HepG2 (cell line): ENCODE measurements around the gene NUCB1. TPM values are rescaled to one million over a fixed set of nuclear protein-coding genes. Genes with fewer than 3 reads are reported as not detected.

Experiments
- AGO2 ChIP-seq: fragments of 200-400 bp; formaldehyde crosslinking; optimal IDR thresholded peaks from 2 replicates; pipeline ENCODE3; 2017; ENCODE audit warnings: mild to moderate bottlenecking, low read depth, low read length, moderate library complexity
- BRF2 ChIP-seq: sonication (generic); formaldehyde crosslinking; IDR thresholded peaks from 2 replicates; pipeline ENCODE4 v1.8.1; 2022; ENCODE audit warnings: mild to moderate bottlenecking, missing genetic modification reagents
- EED ChIP-seq: sonication (generic); formaldehyde crosslinking; IDR thresholded peaks from 2 replicates; pipeline ENCODE4 v1.5.0; 2020; ENCODE audit warnings: mild to moderate bottlenecking, missing genetic modification reagents
- FOXA3 ChIP-seq: IDR thresholded peaks from 2 replicates; pipeline ENCODE4 v1.6.1; 2016; ENCODE audit warnings: missing genetic modification reagents, missing compliant biosample characterization
- FUBP1 ChIP-seq: sonication (generic); formaldehyde crosslinking; IDR thresholded peaks from 2 replicates; pipeline ENCODE4 v1.5.1; 2020; ENCODE audit warnings: missing genetic modification reagents, mild to moderate bottlenecking, borderline replicate concordance
- HNRNPK ChIP-seq: fragments of 200-400 bp; formaldehyde crosslinking; IDR thresholded peaks from 2 replicates; pipeline ENCODE4 v1.6.1; 2018; ENCODE audit warnings: low read length, low read depth, moderate library complexity, mild to moderate bottlenecking; ENCODE audit not compliant: poor library complexity, severe bottlenecking
- JARID2 ChIP-seq: sonication (generic); formaldehyde crosslinking; IDR thresholded peaks from 2 replicates; pipeline ENCODE4 v1.8.1; 2023; ENCODE audit warnings: missing genetic modification reagents, inconsistent platforms; ENCODE audit not compliant: insufficient replicate concordance
- NFE2L2 ChIP-seq: fragments of 150-350 bp; IDR thresholded peaks from 2 replicates; pipeline ENCODE4 v1.6.1; 2014; ENCODE audit warnings: low read length
- NFRKB ChIP-seq: fragments of 450-650 bp; IDR thresholded peaks from 2 replicates; pipeline ENCODE4 v1.6.1; 2017
- POLR2AphosphoS5 ChIP-seq: IDR thresholded peaks from 2 replicates; pipeline ENCODE4 v1.6.1; 2012; ENCODE audit warnings: low read depth, low read length
- PRMT3 ChIP-seq: sonication (generic); formaldehyde crosslinking; IDR thresholded peaks from 2 replicates; pipeline ENCODE4 v1.8.1; 2022; ENCODE audit warnings: low read depth, mild to moderate bottlenecking, moderate library complexity, missing genetic modification reagents, borderline replicate concordance
- RNF2 ChIP-seq: fragments of 450-650 bp; conservative IDR thresholded peaks from 2 replicates; pipeline ENCODE4 v1.6.1; 2016; ENCODE audit warnings: low read depth
- TEAD3 ChIP-seq: optimal IDR thresholded peaks from 2 replicates; pipeline ENCODE3; 2016; ENCODE audit warnings: borderline replicate concordance
- YEATS4 ChIP-seq: sonication (generic); formaldehyde crosslinking; IDR thresholded peaks from 2 replicates; pipeline ENCODE4 v1.4.0; 2020; ENCODE audit warnings: missing genetic modification reagents, borderline replicate concordance
- ZBTB14 ChIP-seq: sonication (generic); formaldehyde crosslinking; IDR thresholded peaks from 2 replicates; pipeline ENCODE4 v1.4.0; 2020; ENCODE audit warnings: missing genetic modification reagents
- ZMYM2 ChIP-seq: sonication (generic); formaldehyde crosslinking; IDR thresholded peaks from 2 replicates; pipeline ENCODE4 v1.8.0; 2022; ENCODE audit warnings: mild to moderate bottlenecking, missing genetic modification reagents
- ZNF337 ChIP-seq: sonication (generic); formaldehyde crosslinking; IDR thresholded peaks from 2 replicates; pipeline ENCODE4 v1.5.1; 2020; ENCODE audit warnings: missing genetic modification reagents, low read depth, mild to moderate bottlenecking, borderline replicate concordance
- ZNF646 ChIP-seq: sonication (generic); formaldehyde crosslinking; IDR thresholded peaks from 2 replicates; pipeline ENCODE4 v1.9.0; 2021; ENCODE audit warnings: mild to moderate bottlenecking, missing genetic modification reagents
- ZNF878 ChIP-seq: sonication (generic); formaldehyde crosslinking; IDR thresholded peaks from 2 replicates; pipeline ENCODE4 v1.8.1; 2023; ENCODE audit warnings: mild to moderate bottlenecking, missing genetic modification reagents, moderate library complexity
- polyA plus RNA-seq, 8 experiments: library from polyadenylated mRNA; depleted of rRNA in 3 of 8; stranded (reverse) in 7 of 8; unstranded in 1 of 8; fragments of >200 nt; fragmentation: Illumina TruSeq in 4 of 8; extraction: Trizol in 4 of 8; gene quantifications; 2 replicates each; pipeline versions ENCODE4 v1.2.1 to v1.2.3, GENCODE V29; 2011 to 2016; ENCODE audit warnings: low read depth in 4 of 8, missing spikeins in 1 of 8, mixed read lengths in 1 of 8; ENCODE audit not compliant: insufficient read depth in 1 of 8
- total RNA-seq, 5 experiments: library from RNA; depleted of rRNA; stranded (reverse); fragments of >200 nt; fragmentation: Illumina TruSeq; extraction: Trizol; gene quantifications; 2 replicates each; pipeline ENCODE4 v1.2.3, GENCODE V29; 2016; ENCODE audit warnings: low read depth in 1 of 5

Gene NUCB1
- total and polyA plus RNA-seq, 2 of the 13 experiments (the other 11 are each of a cell fraction or from before 2014, with no cell fraction given), result 82.3 to 106 TPM

GRCh38 chr19:48955308-48955958 lies 55.3 kb downstream of the NUCB1 start (continued):
- TF ChIP-seq ZNF646 (CRISPR knock-in tag), result no peak
- TF ChIP-seq TEAD3 (CRISPR knock-in tag), result no peak
- TF ChIP-seq AGO2, result peak; percentile 16
- no peak for TF ChIP-seq YEATS4 (CRISPR knock-in tag)
- no peak for TF ChIP-seq EED (CRISPR knock-in tag)
- no peak for TF ChIP-seq PRMT3 (CRISPR knock-in tag)
- TF ChIP-seq ZNF878 (CRISPR knock-in tag), result no peak
- TF ChIP-seq JARID2 (CRISPR knock-in tag), result no peak
- TF ChIP-seq NFE2L2, result no peak
- no peak for TF ChIP-seq FOXA3 (CRISPR knock-in tag)
- no peak for TF ChIP-seq NFRKB
- no peak for TF ChIP-seq RNF2
- no peak for TF ChIP-seq ZNF337 (CRISPR knock-in tag)
- no peak for TF ChIP-seq ZBTB14 (CRISPR knock-in tag)
- no peak for TF ChIP-seq FUBP1
- no peak for TF ChIP-seq POLR2AphosphoS5
- no peak for TF ChIP-seq ZMYM2 (CRISPR knock-in tag)
- TF ChIP-seq HNRNPK, result no peak
- no peak for TF ChIP-seq BRF2 (CRISPR knock-in tag)
